Measurements from ENCODE around the gene LYRM1.
"Not testable (repeated sequence)": the region's sequence is repeated elsewhere in the genome, so short reads cannot be mapped to it uniquely, and the experiment has no call there.

LYRM1 gene, protein sequence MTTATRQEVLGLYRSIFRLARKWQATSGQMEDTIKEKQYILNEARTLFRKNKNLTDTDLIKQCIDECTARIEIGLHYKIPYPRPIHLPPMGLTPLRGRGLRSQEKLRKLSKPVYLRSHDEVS

DNA sequence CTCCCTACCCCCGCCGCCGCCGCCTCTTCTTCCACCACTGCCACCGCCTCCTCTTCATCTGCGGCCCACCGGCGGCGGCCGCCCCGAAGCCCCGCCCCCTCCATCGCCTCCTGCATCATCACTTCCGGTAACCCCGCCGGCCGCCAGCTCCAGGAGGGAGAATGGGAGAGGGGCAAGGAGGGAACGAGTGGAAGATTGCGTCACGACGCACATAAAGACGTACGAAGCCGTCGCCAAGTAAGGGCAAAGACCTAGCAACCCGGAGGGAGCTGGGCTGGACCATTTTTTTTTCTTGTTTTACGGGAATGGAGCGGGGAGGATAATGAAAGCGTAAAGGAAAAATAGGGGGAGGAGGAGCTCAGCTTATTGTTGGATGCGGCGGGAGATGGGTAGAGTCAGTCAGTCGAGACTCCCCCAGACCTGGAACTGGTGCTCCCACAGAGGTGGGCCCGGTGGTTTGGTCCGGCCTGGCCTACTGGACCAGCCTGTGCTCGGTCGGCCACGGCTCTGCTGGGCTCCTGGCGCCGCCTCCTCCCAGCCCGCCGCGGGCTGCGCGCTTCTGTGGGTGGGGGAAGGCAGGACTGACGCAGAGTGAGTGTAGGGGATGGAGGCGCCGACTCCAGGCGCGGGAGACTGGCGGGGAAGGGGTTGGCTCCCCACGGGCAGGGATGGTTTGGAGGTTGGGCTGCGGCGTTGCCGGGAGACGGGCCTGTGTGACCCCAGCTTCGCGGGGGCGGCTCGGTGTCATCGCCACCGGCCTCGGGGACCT is at the start of gene LYRM1, which contains the start of gene DCUN1D3:
Gene LYRM1, plus strand, starts transcription at position 473 of the 769 bp plus-strand sequence. CDS start 14,785 bp downstream, outside the sequence.
Gene DCUN1D3, minus strand, starts transcription at position 60 of the 769 bp plus-strand sequence. CDS start 37,820 bp downstream, outside the sequence.
- in situ Hi-C loops (cut with MboI; ENCODE audit: low sequenced_read_pairs): no loop called here

DNA sequence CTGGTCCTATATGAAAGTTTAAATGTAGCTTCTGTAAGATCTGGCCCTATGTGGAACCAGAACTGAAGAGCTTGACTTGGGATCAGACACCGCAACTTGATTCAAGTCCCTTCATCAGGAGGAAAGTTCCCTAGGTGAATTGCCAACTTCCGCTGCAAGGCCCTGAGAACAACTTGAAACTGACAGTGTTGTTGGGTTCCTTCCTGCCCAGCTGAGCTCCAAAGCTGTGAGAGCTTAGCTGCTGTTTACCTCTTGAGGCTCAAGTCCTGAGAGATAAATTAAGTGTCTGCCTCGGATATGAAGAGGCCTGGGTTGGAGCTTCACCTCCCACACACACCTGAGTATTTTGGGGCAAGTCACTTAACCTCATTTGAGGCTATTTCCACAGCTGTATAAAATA is 49.6 kb upstream of the LYRM1 start:
- in situ Hi-C loops (cut with MboI; ENCODE audit: low sequenced_read_pairs): loop anchor here (10.0 kb wide), 1 partner anchor 234 kb away; no protein-coding TSS in a partner anchor

DNA sequence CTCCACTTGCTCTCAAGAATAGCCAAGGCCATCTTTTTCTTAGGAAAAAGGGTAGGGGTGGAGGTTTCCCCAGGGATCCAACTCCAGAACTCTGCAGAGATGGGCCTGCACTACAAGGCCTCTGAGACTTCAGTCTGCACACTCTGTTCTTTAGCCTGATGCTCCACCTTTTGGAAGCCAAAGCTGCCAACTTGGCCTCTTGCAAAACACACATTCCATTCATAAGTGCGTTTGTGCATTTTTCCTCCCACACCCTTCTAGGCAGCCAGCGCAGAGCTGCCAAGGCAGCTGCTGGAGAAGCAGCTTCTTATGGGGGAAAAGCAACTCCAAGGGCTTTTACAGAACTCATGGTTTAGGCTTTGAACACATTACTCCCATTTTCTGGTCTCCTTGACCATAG is 49.0 kb upstream of the LYRM1 start:
- in situ Hi-C loops (cut with MboI; ENCODE audit: low sequenced_read_pairs): loop anchor here (10.0 kb wide), 1 partner anchor 233 kb away; no protein-coding TSS in a partner anchor

DNA sequence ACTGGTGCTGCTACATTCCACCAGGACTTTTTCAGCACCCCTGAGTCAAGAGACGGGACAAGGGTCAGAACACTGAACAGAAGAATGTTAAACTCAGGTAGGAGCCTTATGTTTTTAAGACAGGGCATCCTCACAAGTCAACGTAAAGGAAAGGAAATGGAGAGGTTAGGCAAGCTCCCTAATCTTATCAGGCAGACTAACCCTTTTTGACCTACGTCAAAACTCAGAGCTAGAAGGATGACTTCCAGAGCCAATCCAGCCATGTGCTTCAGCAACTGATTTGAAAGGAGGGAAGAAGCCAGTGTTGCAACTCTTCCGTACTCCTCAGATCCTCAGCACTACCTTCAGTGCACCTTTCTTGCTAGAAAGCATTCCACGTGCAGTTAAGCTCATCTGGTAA is 47.4 kb upstream of the LYRM1 start:
- in situ Hi-C loops (cut with MboI; ENCODE audit: low sequenced_read_pairs): loop anchor here (10.0 kb wide), 1 partner anchor 232 kb away; no protein-coding TSS in a partner anchor

DNA sequence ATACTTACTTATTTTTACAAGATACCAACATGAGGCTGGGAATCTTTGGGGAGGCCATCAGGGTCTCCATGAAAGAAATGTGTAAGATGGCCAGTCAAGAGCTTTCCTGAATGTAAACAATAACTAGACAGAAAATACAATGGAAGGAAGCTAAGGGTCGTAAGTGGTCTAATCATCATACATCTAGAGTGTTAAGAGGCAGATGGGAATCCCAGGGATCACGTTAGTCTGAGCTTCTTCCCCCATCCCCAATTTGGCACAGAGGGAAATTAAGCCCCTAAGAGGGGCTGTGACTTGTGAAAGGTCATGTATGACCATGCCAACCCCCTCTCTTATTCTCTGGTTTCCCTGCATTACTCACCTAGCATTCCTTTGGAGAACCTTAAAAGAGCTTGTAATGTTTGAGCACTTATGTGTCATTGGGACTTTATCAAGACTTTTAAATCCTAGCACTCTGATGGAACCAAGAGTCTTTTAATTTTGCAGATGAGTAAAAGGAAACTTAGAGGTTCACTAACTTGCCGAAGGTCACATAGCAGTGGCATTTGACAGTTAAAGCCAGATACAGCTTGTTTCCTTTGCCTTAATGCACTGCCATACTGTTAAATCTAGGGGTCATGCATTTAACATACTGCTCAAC is 46.5 kb upstream of the LYRM1 start:
- in situ Hi-C loops (cut with MboI; ENCODE audit: low sequenced_read_pairs): loop anchor here (10.0 kb wide), 1 partner anchor 231 kb away; no protein-coding TSS in a partner anchor

DNA sequence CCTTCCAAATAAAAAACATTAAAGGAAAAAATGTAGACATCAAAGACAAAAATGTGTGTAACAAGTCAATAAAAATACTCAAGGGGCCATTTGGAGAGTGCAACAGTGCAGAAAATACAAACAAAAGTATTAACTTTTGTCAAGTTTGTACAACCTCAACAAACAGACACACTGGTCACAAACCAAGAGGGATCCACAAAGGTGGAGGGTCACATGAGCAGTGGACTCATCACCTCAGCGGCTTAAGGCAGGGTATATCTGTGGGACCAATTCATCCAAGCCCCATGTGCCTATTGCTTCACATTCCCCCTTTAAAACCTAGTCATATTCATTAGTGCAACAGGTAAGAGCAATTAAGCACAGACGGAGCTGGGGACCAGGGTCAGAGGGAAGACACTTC is 45.6 kb upstream of the LYRM1 start:
- in situ Hi-C loops (cut with MboI; ENCODE audit: low sequenced_read_pairs): loop anchor here (10.0 kb wide), 1 partner anchor 230 kb away; no protein-coding TSS in a partner anchor

DNA sequence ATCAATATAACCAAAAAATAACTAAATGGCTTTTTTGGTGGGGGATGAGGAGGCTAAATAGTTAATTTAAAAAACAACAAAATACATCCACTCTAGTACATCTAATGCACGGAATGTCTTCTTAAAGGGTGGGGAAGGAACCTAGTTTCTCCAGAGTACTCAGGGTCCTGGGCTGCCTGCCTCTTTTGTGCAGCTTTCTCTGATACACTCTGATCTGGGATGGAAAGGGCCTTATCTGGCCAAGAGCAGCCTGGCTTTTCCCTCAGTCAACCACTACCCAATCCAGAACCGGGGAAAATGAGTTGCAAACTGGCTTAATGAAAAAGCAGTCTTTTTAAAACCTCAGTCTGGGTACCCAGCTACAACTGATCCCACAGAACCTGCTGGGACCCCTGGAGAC is 43.3 kb upstream of the LYRM1 start:
- in situ Hi-C loops (cut with MboI; ENCODE audit: low sequenced_read_pairs): loop anchor here (10.0 kb wide), 1 partner anchor 228 kb away; no protein-coding TSS in a partner anchor

DNA sequence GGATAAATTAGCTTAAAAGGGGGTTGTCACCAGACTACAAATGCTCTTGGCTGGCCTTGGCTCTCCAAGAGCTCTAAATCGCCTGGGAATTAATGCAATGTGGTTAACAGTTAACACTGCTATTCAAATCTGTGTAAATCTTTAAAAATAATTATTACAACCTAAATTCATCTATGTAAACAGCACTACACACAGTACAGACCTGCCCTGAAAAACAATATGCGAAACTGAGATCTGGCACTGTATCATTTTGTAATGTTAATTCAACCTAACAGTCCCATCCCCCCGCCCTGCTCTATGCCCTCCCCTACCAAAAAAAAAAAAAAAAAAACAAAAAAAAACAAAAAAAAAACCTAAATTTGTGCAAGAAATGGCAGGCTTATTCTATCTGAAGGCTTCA is 41.3 kb upstream of the LYRM1 start:
- in situ Hi-C loops (cut with MboI; ENCODE audit: low sequenced_read_pairs): loop anchor here (10.0 kb wide), 1 partner anchor 226 kb away; no protein-coding TSS in a partner anchor

DNA sequence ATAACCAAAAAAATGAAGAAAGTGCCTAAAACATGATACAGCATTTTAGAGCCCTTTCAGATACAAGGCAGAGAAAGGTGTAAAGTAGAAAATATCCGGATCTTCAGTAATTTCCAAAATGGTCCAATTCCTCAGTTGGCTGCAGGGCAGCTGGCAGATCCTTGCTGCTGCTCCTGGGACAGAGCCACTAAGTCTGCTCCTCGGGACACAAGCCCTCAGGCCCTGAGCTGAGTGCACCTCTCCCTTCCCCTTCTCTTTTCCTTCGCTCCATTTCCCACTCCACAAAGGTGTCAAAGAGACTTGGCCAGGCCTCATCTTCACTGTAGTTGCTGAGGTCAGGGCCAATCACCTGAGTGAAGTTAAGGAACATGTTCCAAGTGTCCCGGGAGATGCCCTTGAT is 40.9 kb upstream of the LYRM1 start:
- in situ Hi-C loops (cut with MboI; ENCODE audit: low sequenced_read_pairs): loop anchor here (10.0 kb wide), 1 partner anchor 225 kb away; no protein-coding TSS in a partner anchor

DNA sequence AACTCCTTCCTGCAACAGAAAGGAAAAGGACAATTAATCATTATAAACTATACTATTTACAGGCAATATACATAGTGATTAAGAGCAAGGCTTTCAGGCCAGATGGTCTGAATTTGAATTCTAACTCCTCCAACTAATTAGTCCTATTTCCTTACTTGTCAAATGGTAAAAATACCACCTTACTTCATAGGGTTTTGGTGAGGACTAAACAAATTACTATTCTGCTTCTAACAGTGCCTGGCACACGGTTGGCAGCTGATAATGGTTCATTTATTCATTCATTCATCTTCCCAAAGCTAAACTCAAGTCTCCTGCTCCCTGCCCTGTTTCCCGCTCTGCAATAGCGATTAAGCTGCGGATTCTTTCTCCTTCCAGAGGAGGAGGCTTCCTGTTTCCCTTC is 40.2 kb upstream of the LYRM1 start:
- in situ Hi-C loops (cut with MboI; ENCODE audit: low sequenced_read_pairs): no loop called here

DNA sequence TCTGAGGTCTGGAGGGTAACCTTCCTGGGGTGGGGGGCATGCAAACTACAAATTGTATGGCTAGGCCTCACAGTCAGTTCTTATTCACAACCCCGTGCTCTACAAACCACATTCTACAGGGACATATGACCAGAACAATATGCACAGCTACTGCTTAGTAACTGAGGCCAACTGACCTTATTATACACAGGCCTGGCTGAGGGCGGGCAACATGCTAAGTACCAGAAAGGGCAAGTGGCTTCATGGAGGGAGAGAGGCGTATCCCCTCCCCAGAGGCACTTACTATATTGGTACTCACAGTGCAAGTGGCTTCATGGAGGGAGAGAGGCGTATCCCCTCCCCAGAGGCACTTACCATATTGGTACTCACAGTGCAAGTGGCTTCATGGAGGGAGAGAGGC is 39.6 kb upstream of the LYRM1 start:
- in situ Hi-C loops (cut with MboI; ENCODE audit: low sequenced_read_pairs): not testable (repeated sequence)

DNA sequence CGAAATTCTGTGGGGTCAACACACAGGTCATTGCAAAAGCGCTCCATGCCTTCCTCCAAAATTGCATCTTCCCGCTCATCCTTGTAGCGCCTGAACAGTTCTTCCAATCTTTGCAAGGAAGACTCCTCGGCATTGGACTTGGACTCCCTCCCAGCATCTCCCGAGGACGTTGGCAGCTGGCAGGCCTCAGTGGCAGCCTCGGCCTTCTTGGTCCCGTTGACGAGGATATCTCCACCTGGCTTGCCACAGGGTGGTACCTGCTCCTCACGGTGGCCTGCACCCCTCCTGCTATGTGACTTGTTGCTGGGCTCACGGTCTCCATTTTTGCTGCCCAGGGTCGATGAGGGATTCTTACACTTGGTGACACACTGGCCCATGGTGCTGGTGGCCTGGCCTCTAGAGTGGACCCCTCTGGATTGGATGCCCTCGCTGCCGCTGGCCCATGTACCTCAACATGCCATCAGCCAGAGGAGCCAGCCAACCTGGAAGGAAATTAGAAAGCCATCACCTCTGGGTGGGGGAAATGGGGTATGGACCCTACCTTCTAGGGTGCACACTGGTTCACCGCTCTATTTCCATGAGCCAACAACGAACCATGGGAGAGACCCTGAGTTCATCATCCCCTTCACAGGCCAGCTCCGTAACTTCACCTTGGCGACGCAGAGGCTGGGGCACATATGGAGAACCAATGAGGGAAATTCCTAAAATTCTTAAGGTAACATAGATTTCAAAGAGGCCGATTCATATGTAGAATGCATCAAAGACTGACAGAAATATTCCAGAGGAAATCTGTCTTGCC is 38.2 kb upstream of the LYRM1 start:
- in situ Hi-C loops (cut with MboI; ENCODE audit: low sequenced_read_pairs): no loop called here

DNA sequence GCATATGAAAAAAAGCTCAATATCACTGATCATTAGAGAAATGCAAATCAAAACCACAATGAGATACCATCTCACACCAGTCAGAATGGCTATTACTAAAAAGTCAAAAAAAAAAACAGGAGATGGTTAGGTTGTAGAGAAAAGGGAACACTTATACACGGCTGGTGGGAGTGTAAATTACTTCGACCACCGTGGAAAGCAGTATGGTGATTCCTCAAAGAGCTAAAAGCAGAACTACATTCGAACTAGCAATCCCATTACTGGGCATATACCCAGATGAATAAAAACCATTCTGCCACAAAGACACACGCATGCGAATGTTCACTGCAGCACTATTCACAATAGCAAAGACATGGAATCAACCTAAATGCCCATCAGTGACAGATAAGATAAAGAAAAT is 36.2 kb upstream of the LYRM1 start:
- in situ Hi-C loops (cut with MboI; ENCODE audit: low sequenced_read_pairs): not testable (repeated sequence)

DNA sequence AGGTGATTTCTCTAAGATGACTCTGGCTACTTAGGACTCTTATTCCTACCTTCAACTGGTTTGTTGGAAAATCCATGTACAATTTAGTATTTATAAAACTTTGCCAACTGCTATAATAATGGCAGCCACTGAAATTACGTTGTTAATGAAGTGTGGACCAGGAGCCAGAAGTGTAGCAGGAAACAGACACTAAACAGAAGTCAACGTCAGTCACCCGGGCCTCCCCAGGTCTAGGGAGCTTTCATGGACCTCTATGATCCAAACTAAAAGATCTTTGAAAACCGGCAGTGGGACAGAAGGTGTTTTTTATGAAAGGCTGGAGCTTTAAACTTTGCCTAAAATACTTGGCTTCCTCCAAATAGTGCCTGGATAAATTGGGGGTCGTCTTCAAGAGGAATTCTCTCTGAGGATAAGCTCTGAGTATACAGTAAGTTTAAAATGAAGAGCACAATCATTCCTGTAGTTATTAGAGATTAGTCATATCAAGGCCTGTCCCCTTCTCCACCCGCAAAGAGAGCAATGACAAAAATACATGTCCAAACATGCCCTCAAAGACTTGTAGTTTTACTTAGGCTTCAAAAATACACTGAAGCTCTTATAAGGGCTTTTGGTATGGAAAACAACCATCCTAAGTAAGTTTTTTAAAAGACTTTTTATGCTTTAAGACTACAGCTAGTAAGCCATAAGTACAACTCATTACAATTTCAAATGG is 35.0 kb upstream of the LYRM1 start:
- in situ Hi-C loops (cut with MboI; ENCODE audit: low sequenced_read_pairs): no loop called here

DNA sequence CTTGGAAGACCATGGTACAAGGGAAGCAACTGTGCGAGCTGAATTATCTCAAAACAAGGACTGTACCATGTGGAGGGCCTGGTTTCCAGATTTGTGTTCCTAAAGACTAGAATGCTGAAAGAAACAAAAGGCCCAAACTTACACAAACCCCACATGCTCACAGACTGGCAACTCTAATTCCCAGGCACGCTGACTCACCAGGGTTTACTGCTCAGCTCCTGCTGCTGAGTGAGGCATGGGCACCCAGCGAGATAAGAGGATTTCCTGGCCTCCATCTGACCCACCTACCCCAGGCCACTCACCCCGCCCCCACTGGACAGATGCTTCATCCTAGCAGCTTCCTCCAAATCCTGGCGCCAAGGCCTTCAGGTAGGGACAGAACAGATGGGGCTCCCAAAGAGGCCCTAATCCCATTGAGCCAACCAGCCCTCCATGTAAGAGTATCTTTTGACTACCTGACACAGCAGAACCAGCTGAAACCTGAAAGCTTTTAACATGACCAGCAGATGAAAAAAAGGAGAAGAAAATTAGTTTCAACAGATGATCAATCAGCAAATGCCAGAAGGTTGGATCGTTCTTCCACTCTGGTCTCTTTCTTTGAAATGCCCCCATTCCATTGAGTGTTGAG is 34.3 kb upstream of the LYRM1 start:
- in situ Hi-C loops (cut with MboI; ENCODE audit: low sequenced_read_pairs): no loop called here

DNA sequence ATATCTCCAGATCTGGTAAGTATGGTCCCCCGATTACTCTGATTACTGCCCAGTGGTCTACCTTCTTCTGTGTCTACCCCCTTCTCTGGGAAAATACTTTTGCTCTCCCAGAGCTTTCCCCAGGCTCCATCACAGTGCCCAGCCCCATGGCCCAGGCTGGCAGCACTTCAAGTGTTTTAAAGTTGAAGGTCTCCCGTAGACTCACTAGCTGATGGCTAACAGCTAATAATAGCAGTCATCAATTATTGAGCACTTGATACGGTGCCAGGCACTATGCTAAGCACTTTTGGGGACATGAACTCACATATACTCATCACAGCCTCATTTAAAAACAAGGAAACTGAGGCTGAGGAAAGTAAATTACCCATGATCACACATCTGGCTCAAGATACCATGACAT is 33.8 kb upstream of the LYRM1 start:
- in situ Hi-C loops (cut with MboI; ENCODE audit: low sequenced_read_pairs): no loop called here

DNA sequence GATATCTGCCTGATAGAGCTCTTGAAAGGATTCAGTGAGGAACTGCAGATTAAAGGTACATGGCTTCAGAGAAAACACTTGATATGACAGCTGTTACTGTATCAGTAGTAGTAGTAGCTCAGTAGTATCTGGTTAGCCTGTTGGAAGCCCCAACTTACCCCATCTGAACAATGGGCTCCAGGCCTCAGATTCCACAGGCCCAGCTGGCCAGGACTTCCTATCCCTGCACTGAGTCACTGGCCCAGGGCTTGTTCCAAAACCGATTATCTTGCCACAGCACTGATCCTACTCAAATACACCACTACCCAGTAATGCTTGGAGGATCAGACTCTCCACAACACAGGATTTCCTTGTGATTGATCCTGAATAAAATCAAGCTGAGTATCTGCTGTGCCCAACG is 33.0 kb upstream of the LYRM1 start:
- in situ Hi-C loops (cut with MboI; ENCODE audit: low sequenced_read_pairs): no loop called here

DNA sequence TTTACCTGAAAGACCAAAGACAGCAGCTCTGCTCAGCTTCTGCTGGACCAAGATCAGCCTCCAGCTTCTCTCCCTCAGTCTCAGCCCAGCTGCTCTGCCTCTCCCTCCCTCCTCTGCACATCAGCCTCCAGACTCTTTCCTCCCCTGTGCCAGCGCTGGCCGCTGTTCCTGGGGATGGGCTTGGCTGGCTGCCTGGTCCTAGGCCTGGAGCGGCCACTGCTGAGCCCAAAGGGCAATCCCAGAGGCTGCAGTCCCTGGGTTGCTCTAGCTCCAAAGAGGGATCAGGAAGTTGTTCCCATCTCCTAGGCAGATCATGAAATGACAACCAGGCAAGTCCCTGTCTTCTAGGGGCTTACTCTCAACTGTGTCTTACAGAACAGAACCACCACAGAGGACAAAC is 31.7 kb upstream of the LYRM1 start:
- in situ Hi-C loops (cut with MboI; ENCODE audit: low sequenced_read_pairs): no loop called here

DNA sequence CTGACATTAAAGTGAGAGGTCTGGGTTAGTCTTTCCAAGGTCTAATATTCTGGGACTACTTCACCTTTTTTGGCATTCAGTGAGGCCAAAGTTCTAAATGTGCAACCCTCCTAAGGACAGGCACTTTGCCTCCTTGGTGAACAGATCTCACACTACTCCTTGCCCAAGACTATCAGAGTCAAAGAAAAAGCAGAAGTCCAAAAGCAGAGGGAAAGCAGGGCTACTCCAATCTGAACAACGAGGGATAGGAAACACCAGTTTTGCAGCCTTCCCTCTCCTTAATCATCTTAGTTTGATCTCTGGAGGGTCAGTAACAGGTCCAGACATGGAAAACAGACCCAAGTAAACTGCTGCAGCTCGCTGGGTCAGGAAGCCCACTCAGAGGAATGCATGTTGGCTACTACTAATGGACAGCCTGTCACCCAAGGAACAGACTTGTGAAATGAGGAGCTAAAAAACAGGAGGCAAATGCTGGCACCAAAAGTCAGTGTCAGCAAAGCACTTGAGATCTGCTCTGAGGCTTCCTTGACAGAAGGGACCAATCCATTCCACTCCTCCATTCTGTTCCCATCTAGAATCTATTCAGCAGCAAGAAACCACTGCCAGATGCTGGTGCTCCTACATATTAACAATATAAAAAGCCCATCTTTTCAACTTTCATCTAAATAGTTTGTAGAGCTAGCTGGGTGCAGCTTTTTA is 30.3 kb upstream of the LYRM1 start:
- in situ Hi-C loops (cut with MboI; ENCODE audit: low sequenced_read_pairs): no loop called here

Data from HL-60/S4 treated with phorbol 12-myristate 13-acetate at 8.2 ng/mL for 4 days and 3 days (cell line).